Measurements from ENCODE around the gene DTD1. TPM values are rescaled to one million over a fixed set of nuclear protein-coding genes. Genes with fewer than 3 reads are reported as not detected.

Gene DTD1
- total and polyA plus RNA-seq, 2 of the 13 experiments (the other 11 are each of a cell fraction or from before 2014, with no cell fraction given) = 41.2 to 79.3 TPM

- ATAC-seq (no peak), FAIRE-seq (no peak), DNase-seq (ENCODE audit: low spot score) (no peak)
- Histone ChIP-seq H3K79me2 (ENCODE audit: insufficient read depth, low read length) (no peaks in the 10 kb centered on the region), H3K27ac (ENCODE audit: extremely low read length, insufficient read depth, low read length) (no peak overlapping the region), H3K9ac (ENCODE audit: insufficient read depth, low read depth, low read length) (no peak overlapping the region), H3K4me1 (ENCODE audit: insufficient read depth, low read length) (no peaks in the 10 kb centered on the region), H2AFZ (ENCODE audit: low read length) (no peak overlapping the region), H3K9me3 (ENCODE audit: low read length) (no peaks in the 10 kb centered on the region), H3K4me2 (ENCODE audit: low read depth, low read length) (no peak overlapping the region), H3K36me3 (replicated peaks in 1 of 2; ENCODE audit: control insufficient read depth in 1 of 2, insufficient read depth in 2 of 2, low read length in 2 of 2) (0 out of 5 replicates have a peak, but pooled peaks cover 0 to 3% of the 10 kb centered on the region in 2 experiments), H3K4me3 (replicated peaks in 1 of 3; ENCODE audit: insufficient read depth in 1 of 3, low read depth in 2 of 3, low read length in 3 of 3) (no peak overlapping the region), H4K20me1 (ENCODE audit: insufficient read depth, low read length) (no peaks in the 10 kb centered on the region), H3K27me3 (ENCODE audit: control insufficient read depth in 1 of 2, insufficient read depth in 2 of 2, low read length in 2 of 2) (no peaks in the 10 kb centered on the region)
- in situ Hi-C loops (cut with HindIII; ENCODE audit: extremely low pct_ligation_motif_present, low pct_unique_long_range_greater_than_20kb) = loop anchor here (25.0 kb wide), 2 partner anchors 567 to 942 kb away; partner anchors contain the start of gene SLC24A3
- intact Hi-C loops (cut with micrococcal nuclease; ENCODE audit: unreplicated experiment) = no loop called here
- no TSS peak for BruUV-seq (replicated peaks)
- TF ChIP-seq HIC2 (CRISPR knock-in tag; IDR thresholded peaks at IDR 0.05; ENCODE audit: low read depth) (no peak), SOX5 (CRISPR knock-in tag; IDR thresholded peaks at IDR 0.05; ENCODE audit: borderline replicate concordance) (no peak), SP1 (IDR thresholded peaks at IDR 0.05) (no peak), SP1 (CRISPR knock-in tag; IDR thresholded peaks at IDR 0.05) (no peak)
- 90% methylated on average over 3 of the region's 3 CpGs for WGBS (ENCODE audit: low lambda C conversion rate)
- CTCF ChIA-PET (ENCODE audit: low intra/inter-chr PET ratio, low total read pairs) = no interaction called here
- POLR2A ChIA-PET = no interaction called here
Measured at GRCh38 chr20:18645196-18645745, 57.4 kb downstream of the DTD1 start.

GRCh38 chr20:18645851-18646250 lies 58.0 kb downstream of the DTD1 start:
- Histone ChIP-seq H3K36me3 (replicated peaks in 1 of 2; ENCODE audit: control insufficient read depth in 1 of 2, insufficient read depth in 2 of 2, low read length in 2 of 2) (0 out of 5 replicates have a peak, but pooled peaks cover 0 to 3% of the 10 kb centered on the region in 2 experiments), H3K27me3 (ENCODE audit: control insufficient read depth in 1 of 2, insufficient read depth in 2 of 2, low read length in 2 of 2) (no peaks in the 10 kb centered on the region), H3K27ac (ENCODE audit: extremely low read length, insufficient read depth, low read length) (no peak overlapping the region), H3K4me3 (replicated peaks in 1 of 3; ENCODE audit: insufficient read depth in 1 of 3, low read depth in 2 of 3, low read length in 3 of 3) (no peak overlapping the region), H3K9me3 (ENCODE audit: low read length) (no peaks in the 10 kb centered on the region), H3K4me1 (ENCODE audit: insufficient read depth, low read length) (no peaks in the 10 kb centered on the region), H4K20me1 (ENCODE audit: insufficient read depth, low read length) (no peaks in the 10 kb centered on the region), H3K9ac (ENCODE audit: insufficient read depth, low read depth, low read length) (no peak overlapping the region), H2AFZ (ENCODE audit: low read length) (no peak overlapping the region), H3K79me2 (ENCODE audit: insufficient read depth, low read length) (no peaks in the 10 kb centered on the region), H3K4me2 (ENCODE audit: low read depth, low read length) (no peak overlapping the region)
- FAIRE-seq (no peak), ATAC-seq (no peak), DNase-seq (ENCODE audit: low spot score) (no peak)
- ChIA-PET POLR2A (no interaction called here), CTCF (ENCODE audit: low intra/inter-chr PET ratio, low total read pairs) (no interaction called here)
- BruUV-seq (replicated peaks) = no TSS peak
- intact Hi-C loops (cut with micrococcal nuclease; ENCODE audit: unreplicated experiment) = no loop called here
- WGBS (ENCODE audit: low lambda C conversion rate) = 95% methylated on average over 6 of the region's 6 CpGs
- in situ Hi-C loops (cut with HindIII; ENCODE audit: extremely low pct_ligation_motif_present, low pct_unique_long_range_greater_than_20kb) = loop anchor here (25.0 kb wide), 2 partner anchors 566 to 941 kb away; partner anchors contain the start of gene SLC24A3
- TF ChIP-seq SMYD3 (CRISPR knock-in tag; IDR thresholded peaks at IDR 0.05) = no peak
- TF ChIP-seq ZFP37 (CRISPR knock-in tag; IDR thresholded peaks at IDR 0.05; ENCODE audit: borderline replicate concordance) = no peak
- TF ChIP-seq ZNF407 (CRISPR knock-in tag; IDR thresholded peaks at IDR 0.05; ENCODE audit: not compliant biosample characterization) = no peak
